SU-DHL-6 (cell line): ENCODE measurements around the gene TP63.

Experiments
- H2AFZ ChIP-seq: fragments of 200-600 bp; sonication (generic); 2 replicates; pipeline ENCODE4 v1.6.1; 2014; ENCODE audit warnings: low read depth, mild to moderate bottlenecking, moderate library complexity, mixed read lengths, antibody characterized with exemption, low read length; ENCODE audit not compliant: severe bottlenecking
- H3F3A ChIP-seq: fragments of 200-600 bp; shearing (Covaris generic); 2 replicates; pipeline ENCODE4 v1.6.0; 2016; ENCODE audit warnings: antibody characterized with exemption, mild to moderate bottlenecking; ENCODE audit not compliant: insufficient read depth
- H3K27ac ChIP-seq: fragments of 200-600 bp; sonication (generic); 2 replicates; pipeline ENCODE4 v1.5.1; 2016; ENCODE audit warnings: low read depth, mild to moderate bottlenecking, low read length, moderate library complexity, mixed read lengths
- H3K27me3 ChIP-seq: fragments of 200-600 bp; sonication (generic), shearing (Covaris generic); 2 replicates; pipeline ENCODE4 v1.6.0; 2014; ENCODE audit warnings: mild to moderate bottlenecking, low read length
- H3K36me3 ChIP-seq: fragments of 200-600 bp; sonication (generic); 2 replicates; pipeline ENCODE4 v1.6.1; 2014; ENCODE audit warnings: mild to moderate bottlenecking, low read length, mixed read lengths
- H3K4me2 ChIP-seq: fragments of 300-600, 200-600 bp; shearing (Covaris generic), sonication (generic); 2 replicates; pipeline ENCODE4 v1.6.0; 2014; ENCODE audit warnings: low read length, low read depth, mild to moderate bottlenecking; ENCODE audit not compliant: poor library complexity, severe bottlenecking
- H3K4me3 ChIP-seq: fragments of 200-600 bp; sonication (generic); 2 replicates; pipeline ENCODE4 v1.5.1; 2014; ENCODE audit warnings: antibody characterized with exemption, low read length, mild to moderate bottlenecking, mixed read lengths; ENCODE audit not compliant: insufficient read depth, poor library complexity, severe bottlenecking
- H3K79me2 ChIP-seq: fragments of 200-600 bp; sonication (generic); 2 replicates; pipeline ENCODE4 v1.6.1; 2014; ENCODE audit warnings: mild to moderate bottlenecking, low read length, moderate library complexity; ENCODE audit not compliant: insufficient read depth
- H3K9ac ChIP-seq: fragments of 200-600 bp; sonication (generic); 2 replicates; pipeline ENCODE4 v1.7.0; 2014; ENCODE audit warnings: mild to moderate bottlenecking, low read length
- H3K9me2 ChIP-seq: fragments of 200-600 bp; sonication (generic); replicated peaks from 2 replicates; pipeline ENCODE4 v1.6.1; 2014; ENCODE audit warnings: low read length; ENCODE audit not compliant: insufficient read depth
- H3K9me3 ChIP-seq: fragments of 200-600 bp; sonication (generic); 2 replicates; pipeline ENCODE4 v1.6.1; 2014; ENCODE audit warnings: low read length, mixed read lengths; ENCODE audit not compliant: insufficient read depth
- H4K20me1 ChIP-seq: fragments of 200-600 bp; sonication (generic); 2 replicates; pipeline ENCODE4 v1.6.1; 2014; ENCODE audit warnings: low read depth, mild to moderate bottlenecking, antibody characterized with exemption, low read length, moderate library complexity, mixed read lengths
- EZH2phosphoT487 ChIP-seq: fragments of 200-600 bp; sonication (generic), shearing (Covaris generic); conservative IDR thresholded peaks from 2 replicates; pipeline ENCODE4 v1.6.1; 2018; ENCODE audit warnings: mild to moderate bottlenecking, antibody characterized with exemption, low read length, moderate library complexity, mixed read lengths
- TF ChIP-seq, protein P1 (sequence below): fragments of 200-600 bp; sonication (generic); IDR thresholded peaks from one replicate; pipeline ENCODE4 v1.5.1; 2017; ENCODE audit warnings: antibody characterized with exemption, mild to moderate bottlenecking, low read length, moderate library complexity; ENCODE audit not compliant: insufficient read depth, poor library complexity, severe bottlenecking

Gene TP63

DNA sequence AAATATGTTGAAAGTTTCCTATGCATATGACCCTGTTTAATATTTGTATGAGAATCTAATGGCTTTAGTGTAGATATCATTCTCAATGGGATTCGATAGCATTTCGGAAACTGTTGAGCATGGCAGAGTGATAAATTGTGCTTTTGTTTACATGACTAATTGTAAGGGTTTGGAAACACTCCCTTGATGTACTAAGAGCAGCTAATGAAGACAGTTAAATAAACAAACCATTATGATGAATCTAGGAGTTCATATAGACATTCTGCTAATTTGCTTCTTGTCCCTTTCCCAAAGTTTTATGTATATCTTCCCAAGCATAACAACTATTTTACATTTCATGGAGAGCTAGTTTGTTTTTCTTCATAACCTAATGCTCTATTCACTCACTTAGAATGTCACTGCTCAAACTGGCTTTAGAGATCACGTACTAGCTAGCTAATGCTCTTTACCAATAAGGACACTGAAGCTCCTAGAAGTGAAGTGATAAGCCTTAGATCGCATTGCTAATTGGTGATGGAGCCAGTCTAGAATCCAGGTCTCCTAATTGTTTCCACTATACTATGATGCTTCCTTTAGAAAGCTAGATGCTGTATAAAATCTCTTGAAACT lies 140.8 kb downstream of the TP63 start:
- Histone ChIP-seq H3K9me3 (no peaks in the 10 kb centered on the region), H2AFZ (no peak overlapping the region), H3K4me3 (no peak overlapping the region), H3K9me2 (no peaks in the 10 kb centered on the region), H3K27me3 (no peaks in the 10 kb centered on the region), H3F3A (no peaks in the 10 kb centered on the region), H3K27ac (no peak overlapping the region), H4K20me1 (no peaks in the 10 kb centered on the region), H3K9ac (no peak overlapping the region), H3K36me3 (no peaks in the 10 kb centered on the region), H3K4me2 (no peak overlapping the region), H3K79me2 (no peaks in the 10 kb centered on the region)
- TF ChIP-seq, protein P1, sequence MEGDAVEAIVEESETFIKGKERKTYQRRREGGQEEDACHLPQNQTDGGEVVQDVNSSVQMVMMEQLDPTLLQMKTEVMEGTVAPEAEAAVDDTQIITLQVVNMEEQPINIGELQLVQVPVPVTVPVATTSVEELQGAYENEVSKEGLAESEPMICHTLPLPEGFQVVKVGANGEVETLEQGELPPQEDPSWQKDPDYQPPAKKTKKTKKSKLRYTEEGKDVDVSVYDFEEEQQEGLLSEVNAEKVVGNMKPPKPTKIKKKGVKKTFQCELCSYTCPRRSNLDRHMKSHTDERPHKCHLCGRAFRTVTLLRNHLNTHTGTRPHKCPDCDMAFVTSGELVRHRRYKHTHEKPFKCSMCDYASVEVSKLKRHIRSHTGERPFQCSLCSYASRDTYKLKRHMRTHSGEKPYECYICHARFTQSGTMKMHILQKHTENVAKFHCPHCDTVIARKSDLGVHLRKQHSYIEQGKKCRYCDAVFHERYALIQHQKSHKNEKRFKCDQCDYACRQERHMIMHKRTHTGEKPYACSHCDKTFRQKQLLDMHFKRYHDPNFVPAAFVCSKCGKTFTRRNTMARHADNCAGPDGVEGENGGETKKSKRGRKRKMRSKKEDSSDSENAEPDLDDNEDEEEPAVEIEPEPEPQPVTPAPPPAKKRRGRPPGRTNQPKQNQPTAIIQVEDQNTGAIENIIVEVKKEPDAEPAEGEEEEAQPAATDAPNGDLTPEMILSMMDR = no peak
- no peak for TF ChIP-seq EZH2phosphoT487

- TF ChIP-seq EZH2phosphoT487 = no peak
- TF ChIP-seq, protein P1 = no peak
- H3K9me2 ChIP-seq = no peaks in the 10 kb centered on the region
- no peaks in the 10 kb centered on the region for H4K20me1 ChIP-seq
- no peaks in the 10 kb centered on the region for H3K27me3 ChIP-seq
- no peaks in the 10 kb centered on the region for H3K9me3 ChIP-seq
- H3F3A ChIP-seq = no peaks in the 10 kb centered on the region
- no peak overlapping the region for H3K4me3 ChIP-seq
- no peak overlapping the region for H2AFZ ChIP-seq
- H3K36me3 ChIP-seq = no peaks in the 10 kb centered on the region
- no peaks in the 10 kb centered on the region for H3K79me2 ChIP-seq
- H3K27ac ChIP-seq = no peak overlapping the region
- no peak overlapping the region for H3K4me2 ChIP-seq
- no peak overlapping the region for H3K9ac ChIP-seq
Measured at GRCh38 chr3:189772584-189772983, 141.4 kb downstream of the TP63 start.

- Histone ChIP-seq H2AFZ (no peak overlapping the region), H3K9me2 (no peaks in the 10 kb centered on the region), H3K4me2 (no peak overlapping the region), H3K79me2 (no peaks in the 10 kb centered on the region), H3K27ac (no peak overlapping the region), H3K4me3 (no peak overlapping the region), H3K36me3 (no peaks in the 10 kb centered on the region), H4K20me1 (no peaks in the 10 kb centered on the region), H3F3A (no peaks in the 10 kb centered on the region), H3K9me3 (no peaks in the 10 kb centered on the region), H3K9ac (no peak overlapping the region), H3K27me3 (no peaks in the 10 kb centered on the region)
- no peak for TF ChIP-seq EZH2phosphoT487
- TF ChIP-seq, protein P1 = no peak
Measured at GRCh38 chr3:189773056-189773455, 141.9 kb downstream of the TP63 start.
